Measurements from ENCODE around the gene ARRDC5. TPM values are rescaled to one million over a fixed set of nuclear protein-coding genes. Genes with fewer than 3 reads are reported as not detected.
A peak's percentile ranks its signal among the peaks of the same experiment; 100 is the strongest.

ARRDC5 gene
- total and polyA plus RNA-seq, 11 donors: 0.04 to 0.70 (median 0.43) TPM; not detected in 8

- Histone ChIP-seq H3K36me3 (no peaks in the 10 kb centered on the region), H3K9me3 (no peaks in the 10 kb centered on the region), H3K4me3 (no peak overlapping the region), H3K27ac (no peak overlapping the region), H3K27me3 (no peaks in the 10 kb centered on the region), H3K4me1 (no peaks in the 10 kb centered on the region)
- DNase-seq (no peak), ATAC-seq (no peak)
- TF ChIP-seq, protein P1, sequence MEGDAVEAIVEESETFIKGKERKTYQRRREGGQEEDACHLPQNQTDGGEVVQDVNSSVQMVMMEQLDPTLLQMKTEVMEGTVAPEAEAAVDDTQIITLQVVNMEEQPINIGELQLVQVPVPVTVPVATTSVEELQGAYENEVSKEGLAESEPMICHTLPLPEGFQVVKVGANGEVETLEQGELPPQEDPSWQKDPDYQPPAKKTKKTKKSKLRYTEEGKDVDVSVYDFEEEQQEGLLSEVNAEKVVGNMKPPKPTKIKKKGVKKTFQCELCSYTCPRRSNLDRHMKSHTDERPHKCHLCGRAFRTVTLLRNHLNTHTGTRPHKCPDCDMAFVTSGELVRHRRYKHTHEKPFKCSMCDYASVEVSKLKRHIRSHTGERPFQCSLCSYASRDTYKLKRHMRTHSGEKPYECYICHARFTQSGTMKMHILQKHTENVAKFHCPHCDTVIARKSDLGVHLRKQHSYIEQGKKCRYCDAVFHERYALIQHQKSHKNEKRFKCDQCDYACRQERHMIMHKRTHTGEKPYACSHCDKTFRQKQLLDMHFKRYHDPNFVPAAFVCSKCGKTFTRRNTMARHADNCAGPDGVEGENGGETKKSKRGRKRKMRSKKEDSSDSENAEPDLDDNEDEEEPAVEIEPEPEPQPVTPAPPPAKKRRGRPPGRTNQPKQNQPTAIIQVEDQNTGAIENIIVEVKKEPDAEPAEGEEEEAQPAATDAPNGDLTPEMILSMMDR (IDR thresholded peaks at IDR 0.05): no peak
- TF ChIP-seq POLR2A (IDR thresholded peaks at IDR 0.05): no peak
- whole genome bisulfite sequencing, 4 donors: 95 to 96% (median 95%) methylated on average over 25 to 28 of the region's 28 CpGs
- intact Hi-C loops (cut with DNase I): no loop called here
Observed at GRCh38 chr19:4930664-4931063, 28.0 kb upstream of the ARRDC5 start.

GRCh38 chr19:4929186-4929585 is 26.5 kb upstream of the ARRDC5 start:
- no peaks in the 10 kb centered on the region for H3K9me3 ChIP-seq
- H3K4me3 ChIP-seq: no peak overlapping the region
- ATAC-seq: peak in 2 of 4 donors; percentile 31 to 59
- no peak overlapping the region for H3K27ac ChIP-seq
- TF ChIP-seq, protein P1 (IDR thresholded peaks at IDR 0.05): no peak
- TF ChIP-seq POLR2A (IDR thresholded peaks at IDR 0.05): no peak
- 92 to 100% (median 94%) methylated on average over 7 to 22 of the region's 22 CpGs for WGBS, 4 donors
- H3K4me1 ChIP-seq: no peaks in the 10 kb centered on the region
- no peaks in the 10 kb centered on the region for H3K36me3 ChIP-seq
- DNase-seq: peak in 1 of 5 donors; percentile 46
- H3K27me3 ChIP-seq: no peaks in the 10 kb centered on the region
- intact Hi-C loops (cut with DNase I): no loop called here

DNA sequence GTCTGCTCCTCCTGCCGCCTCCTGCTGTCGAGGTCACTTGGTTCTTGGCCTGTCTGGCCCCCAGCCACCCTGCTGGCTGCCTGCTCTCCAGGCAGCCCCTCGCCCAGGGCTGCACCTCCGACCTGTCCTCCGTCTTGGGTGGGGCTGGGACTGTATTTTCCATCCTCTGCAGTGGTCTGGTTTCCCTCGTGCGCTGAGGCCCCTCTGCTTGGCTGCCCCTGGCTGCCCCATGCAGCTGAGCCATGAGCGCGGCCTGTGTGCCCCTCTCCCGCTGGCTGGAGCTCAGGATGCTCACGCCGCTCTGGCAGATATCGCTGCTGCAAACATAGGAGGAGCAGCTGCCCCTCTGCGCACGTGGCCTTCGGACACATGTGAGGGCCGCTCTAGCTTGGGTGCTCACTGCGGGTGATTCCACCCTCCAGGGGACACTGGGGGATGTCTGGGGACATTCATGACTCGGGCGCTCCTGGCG is 20.6 kb upstream of the ARRDC5 start:
- H3K4me3 ChIP-seq: no peak overlapping the region
- ATAC-seq: no peak
- H3K27ac ChIP-seq: no peak overlapping the region
- no peaks in the 10 kb centered on the region for H3K9me3 ChIP-seq
- 94 to 95% (median 94%) methylated on average over 20 to 21 of the region's 21 CpGs for WGBS, 4 donors
- DNase-seq: no peak
- intact Hi-C loops (cut with DNase I): no loop called here
- H3K4me1 ChIP-seq: no peaks in the 10 kb centered on the region
- no peak for TF ChIP-seq POLR2A (IDR thresholded peaks at IDR 0.05)
- TF ChIP-seq, protein P1 (IDR thresholded peaks at IDR 0.05): no peak
- H3K36me3 ChIP-seq: no peaks in the 10 kb centered on the region
- no peaks in the 10 kb centered on the region for H3K27me3 ChIP-seq

GRCh38 chr19:4922530-4923275 is 20.0 kb upstream of the ARRDC5 start:
- Histone ChIP-seq H3K9me3 (no peaks in the 10 kb centered on the region), H3K27ac (no peak overlapping the region), H3K36me3 (no peaks in the 10 kb centered on the region), H3K4me1 (no peaks in the 10 kb centered on the region), H3K4me3 (no peak overlapping the region), H3K27me3 (no peaks in the 10 kb centered on the region)
- intact Hi-C loops (cut with DNase I): no loop called here
- ATAC-seq (no peak), DNase-seq (no peak)
- TF ChIP-seq POLR2A (IDR thresholded peaks at IDR 0.05): no peak
- TF ChIP-seq, protein P1 (IDR thresholded peaks at IDR 0.05): no peak
- WGBS, 4 donors: 84 to 88% (median 86%) methylated on average over 21 to 22 of the region's 22 CpGs
